Nephron progenitor cell (in vitro differentiated cells): Measurements from ENCODE around the gene PDZD4.
A peak's percentile ranks its signal among the peaks of the same experiment; 100 is the strongest.

Experiments used
- DNase-seq: peaks from one replicate; pipeline ENCODE4 v3.0.0; 2021
- H3K27ac Mint-ChIP-seq: 2 replicates; pipeline ENCODE4 v1.8.0; 2021; ENCODE audit warnings: mild to moderate bottlenecking, moderate library complexity, mixed read lengths
- H3K27me3 Mint-ChIP-seq: 2 replicates; pipeline ENCODE4 v1.8.0; 2021; ENCODE audit warnings: mild to moderate bottlenecking, low read depth, mixed read lengths; ENCODE audit not compliant: poor library complexity
- H3K36me3 Mint-ChIP-seq: 2 replicates; pipeline ENCODE4 v1.8.0; 2021; ENCODE audit warnings: low read depth, mixed read lengths
- H3K4me1 Mint-ChIP-seq: 2 replicates; pipeline ENCODE4 v1.8.0; 2021; ENCODE audit warnings: mixed read lengths
- H3K4me3 Mint-ChIP-seq: 2 replicates; pipeline ENCODE4 v1.8.0; 2021; ENCODE audit warnings: mild to moderate bottlenecking, moderate library complexity, mixed read lengths
- H3K9me3 Mint-ChIP-seq: 2 replicates; pipeline ENCODE4 v1.8.0; 2021; ENCODE audit warnings: mild to moderate bottlenecking, moderate library complexity, mixed read lengths
- CTCF ChIP-seq: fragments of 200-600 bp; sonication (generic); IDR thresholded peaks from 2 replicates; pipeline ENCODE4 v1.5.0; 2021; ENCODE audit warnings: antibody characterized with exemption

Gene PDZD4

DNA sequence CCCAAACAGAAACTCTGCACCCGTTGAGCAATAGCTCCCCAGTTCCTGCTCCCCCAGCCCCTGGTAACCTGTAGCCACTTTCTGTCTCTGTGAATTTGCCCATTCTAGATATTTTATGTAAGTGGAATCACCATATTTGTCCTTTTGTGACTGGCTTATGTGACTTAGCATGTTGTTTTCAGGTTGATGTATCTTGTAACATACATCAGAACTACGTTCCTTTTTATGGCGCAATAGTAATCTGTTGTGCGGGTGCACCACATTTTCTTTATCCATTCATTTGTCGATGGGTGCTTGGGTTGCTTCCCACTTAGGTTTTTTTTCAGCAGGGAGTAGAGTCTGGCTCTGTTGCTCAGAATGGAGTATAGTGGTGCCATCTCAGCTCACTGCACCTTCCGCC is 6.6 kb upstream of the PDZD4 start:
- no peaks in the 10 kb centered on the region for H3K36me3 Mint-ChIP-seq
- TF ChIP-seq CTCF, result no peak
- peaks cover 36% of the 10 kb centered on the region for H3K27me3 Mint-ChIP-seq
- no peaks in the 10 kb centered on the region for H3K4me1 Mint-ChIP-seq
- H3K9me3 Mint-ChIP-seq, result peaks cover 75% of the 10 kb centered on the region
- DNase-seq, result no peak
- no peak overlapping the region for H3K4me3 Mint-ChIP-seq
- no peak overlapping the region for H3K27ac Mint-ChIP-seq

DNA sequence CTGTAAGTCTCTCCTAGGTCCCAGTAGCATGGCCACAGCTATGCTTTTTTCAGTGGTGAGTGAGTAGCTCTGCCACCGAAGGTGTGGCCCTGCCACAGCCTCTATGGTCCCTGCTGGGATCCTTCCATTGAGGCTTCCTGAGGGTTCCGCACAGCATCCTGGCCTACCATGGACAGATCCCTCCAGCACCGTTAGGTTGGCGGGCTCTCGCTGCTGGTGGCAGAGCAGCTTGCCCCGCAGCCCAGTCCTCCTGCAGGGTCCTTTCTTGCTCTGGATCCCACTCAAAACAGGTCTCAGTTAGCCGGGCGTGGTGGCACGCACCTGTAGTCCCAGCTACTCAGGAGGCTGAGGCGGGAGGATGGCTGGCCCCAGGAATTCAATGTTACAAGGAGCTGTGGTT is 2.4 kb upstream of the PDZD4 start:
- no peak overlapping the region for H3K27ac Mint-ChIP-seq
- peak; percentile 33 for DNase-seq
- H3K36me3 Mint-ChIP-seq, result no peaks in the 10 kb centered on the region
- peaks cover 64% of the 10 kb centered on the region for H3K9me3 Mint-ChIP-seq
- H3K4me3 Mint-ChIP-seq, result no peak overlapping the region
- peaks cover 53% of the 10 kb centered on the region for H3K27me3 Mint-ChIP-seq
- H3K4me1 Mint-ChIP-seq, result peaks cover 3% of the 10 kb centered on the region
- TF ChIP-seq CTCF, result no peak

GRCh38 chrX:153831429-153832150 is 1.2 kb upstream of the PDZD4 start:
- TF ChIP-seq CTCF, result no peak
- peak overlapping the region; percentile 72 for H3K4me3 Mint-ChIP-seq
- peaks cover 3% of the 10 kb centered on the region for H3K4me1 Mint-ChIP-seq
- H3K27ac Mint-ChIP-seq, result no peak overlapping the region
- no peak for DNase-seq
- no peaks in the 10 kb centered on the region for H3K36me3 Mint-ChIP-seq
- peaks cover 62% of the 10 kb centered on the region for H3K27me3 Mint-ChIP-seq
- H3K9me3 Mint-ChIP-seq, result peaks cover 71% of the 10 kb centered on the region

GRCh38 chrX:153830640-153831428 is 490 bp upstream of the PDZD4 start:
- peaks cover 68% of the 10 kb centered on the region for H3K9me3 Mint-ChIP-seq
- peak; percentile 29 for DNase-seq
- H3K27ac Mint-ChIP-seq, result no peak overlapping the region
- no peaks in the 10 kb centered on the region for H3K36me3 Mint-ChIP-seq
- no peak for TF ChIP-seq CTCF
- peaks cover 3% of the 10 kb centered on the region for H3K4me1 Mint-ChIP-seq
- H3K4me3 Mint-ChIP-seq, result peak overlapping the region; percentile 72
- H3K27me3 Mint-ChIP-seq, result peaks cover 68% of the 10 kb centered on the region

- Mint-ChIP-seq H3K36me3 (no peaks in the 10 kb centered on the region), H3K4me3 (peak overlapping the region; percentile 71), H3K27me3 (peaks cover 70% of the 10 kb centered on the region), H3K27ac (no peak overlapping the region), H3K9me3 (peaks cover 62% of the 10 kb centered on the region), H3K4me1 (peaks cover 3% of the 10 kb centered on the region)
- no peak for TF ChIP-seq CTCF
- DNase-seq, result peak; percentile 26
Observed at GRCh38 chrX:153829549-153829798, 870 bp downstream of the PDZD4 start.
